IMR-90 (cell line): ENCODE data around the gene CPED1. TPM values are rescaled to one million over a fixed set of nuclear protein-coding genes. Genes with fewer than 3 reads are reported as not detected.

Experiments
- ATAC-seq: fragments of 200-7000 bp; cut with Tn5 transposase; 2 replicates; pipeline ENCODE4 v1.9.1; 2020; ENCODE audit warnings: low read depth, mild to moderate bottlenecking, moderate library complexity
- BruUV-seq: library from RNA; stranded (reverse); fragments of 400-500 nt; replicated peaks from 2 replicates; lab custom pipeline; 2021; lab: Mats Ljungman, UMichigan
- CTCF ChIA-PET: fragments of 300-600 bp; formaldehyde crosslinking; extraction: SDS; loops from one replicate; lab custom pipeline; 2021; ENCODE audit warnings: antibody characterized with exemption; lab: Yijun Ruan, JAX
- POLR2A ChIA-PET: fragments of 300-600 bp; sonication (Branson Sonifier 250); formaldehyde crosslinking; loops from one replicate; lab custom pipeline; 2022; ENCODE audit warnings: antibody characterized with exemption; ENCODE audit not compliant: unreplicated experiment; lab: Charles Lee
- DNase-seq: peaks from one replicate; pipeline ENCODE4 v3.0.0; 2013
- H2AFZ ChIP-seq: replicated peaks from 2 replicates; pipeline ENCODE3; 2013; ENCODE audit warnings: low read length, mild to moderate bottlenecking; ENCODE audit not compliant: poor library complexity
- H2AK5ac ChIP-seq: 2 replicates; pipeline ENCODE4 v1.6.1; 2013; ENCODE audit warnings: low read depth, low read length, inconsistent platforms
- H2AK9ac ChIP-seq: replicated peaks from 2 replicates; pipeline ENCODE3; 2013; ENCODE audit warnings: mild to moderate bottlenecking, low read depth, low read length, moderate library complexity; ENCODE audit not compliant: poor library complexity
- H2BK120ac ChIP-seq: 2 replicates; pipeline ENCODE4 v1.6.1; 2013; ENCODE audit warnings: low read depth, low read length, inconsistent platforms
- H2BK15ac ChIP-seq: 3 replicates; pipeline ENCODE4 v1.6.1; 2013; ENCODE audit warnings: low read depth, low read length, inconsistent platforms
- H2BK20ac ChIP-seq: 2 replicates; pipeline ENCODE4 v1.6.1; 2013; ENCODE audit warnings: low read depth, mild to moderate bottlenecking, inconsistent platforms, low read length, moderate library complexity
- H2BK5ac ChIP-seq: 2 replicates; pipeline ENCODE4 v1.6.1; 2013; ENCODE audit warnings: mild to moderate bottlenecking, low read depth, low read length, inconsistent platforms; ENCODE audit not compliant: poor library complexity, severe bottlenecking
- H3K14ac ChIP-seq: replicated peaks from 2 replicates; pipeline ENCODE4 v1.6.1; 2013; ENCODE audit warnings: low read depth, low read length, inconsistent platforms
- H3K18ac ChIP-seq: 2 replicates; pipeline ENCODE4 v1.6.1; 2013; ENCODE audit warnings: low read depth, low read length, control low read depth
- H3K23ac ChIP-seq: 2 replicates; pipeline ENCODE4 v1.6.1; 2013; ENCODE audit warnings: low read depth, low read length, inconsistent platforms
- H3K27ac ChIP-seq: 2 replicates; pipeline ENCODE4 v1.5.1; 2013; ENCODE audit warnings: mild to moderate bottlenecking, control low read depth, low read length; ENCODE audit not compliant: insufficient read depth
- H3K27me3 ChIP-seq: 2 replicates; pipeline ENCODE4 v1.6.1; 2013; ENCODE audit warnings: low read length; ENCODE audit not compliant: control insufficient read depth, insufficient read depth
- H3K36me3 ChIP-seq: 2 replicates; pipeline ENCODE4 v1.6.1; 2013; ENCODE audit warnings: low read length, mixed read lengths; ENCODE audit not compliant: control insufficient read depth, insufficient read depth
- H3K4ac ChIP-seq: 2 replicates; pipeline ENCODE4 v1.6.1; 2013; ENCODE audit warnings: low read depth, low read length, inconsistent platforms
- H3K4me1 ChIP-seq: 2 replicates; pipeline ENCODE4 v1.6.1; 2013; ENCODE audit warnings: low read length, mixed read lengths; ENCODE audit not compliant: control insufficient read depth, insufficient read depth
- H3K4me2 ChIP-seq: 2 replicates; pipeline ENCODE4 v1.6.1; 2013; ENCODE audit warnings: low read depth, mild to moderate bottlenecking, control low read depth, low read length, moderate library complexity
- H3K4me3 ChIP-seq: 2 replicates; pipeline ENCODE4 v1.5.1; 2013; ENCODE audit warnings: low read depth, mild to moderate bottlenecking, control low read depth, low read length, moderate library complexity; ENCODE audit not compliant: insufficient read depth
- H3K56ac ChIP-seq: 2 replicates; pipeline ENCODE4 v1.6.1; 2013; ENCODE audit warnings: low read length, inconsistent platforms; ENCODE audit not compliant: insufficient read depth; ENCODE audit errors: extremely low read depth
- H3K79me1 ChIP-seq, 2 experiments: 2 replicates each; pipeline ENCODE4 v1.6.1; 2013; ENCODE audit warnings: low read length in 2 of 2, inconsistent platforms in 1 of 2, low read depth in 1 of 2
- H3K9ac ChIP-seq: 2 replicates; pipeline ENCODE4 v1.6.1; 2013; ENCODE audit warnings: low read depth, low read length, control low read depth
- H3K9me1 ChIP-seq: 2 replicates; pipeline ENCODE4 v1.6.1; 2013; ENCODE audit warnings: low read length, inconsistent platforms; ENCODE audit not compliant: insufficient read depth
- H3K9me3 ChIP-seq: 2 replicates; pipeline ENCODE4 v1.6.1; 2013; ENCODE audit warnings: low read length; ENCODE audit not compliant: control insufficient read depth, insufficient read depth
- H4K20me1 ChIP-seq: 2 replicates; pipeline ENCODE4 v1.6.1; 2013; ENCODE audit warnings: low read length, inconsistent platforms; ENCODE audit not compliant: insufficient read depth
- H4K5ac ChIP-seq: 2 replicates; pipeline ENCODE4 v1.6.1; 2013; ENCODE audit warnings: mild to moderate bottlenecking, low read depth, low read length, control low read depth
- H4K8ac ChIP-seq, 2 experiments: 2 replicates each; pipeline ENCODE4 v1.6.1; 2013; ENCODE audit warnings: low read depth in 2 of 2, low read length in 2 of 2, control low read depth in 1 of 2, inconsistent platforms in 1 of 2
- H4K91ac ChIP-seq: 2 replicates; pipeline ENCODE4 v1.6.1; 2013; ENCODE audit warnings: low read depth, low read length, inconsistent platforms; ENCODE audit not compliant: insufficient read depth
- BHLHE40 ChIP-seq: fragments of 150-350 bp; IDR thresholded peaks from 2 replicates; pipeline ENCODE4 v1.6.1; 2016; ENCODE audit warnings: mild to moderate bottlenecking, low read depth, low read length
- CEBPB ChIP-seq: IDR thresholded peaks from 2 replicates; pipeline ENCODE4 v1.6.1; 2012; ENCODE audit warnings: low read depth, low read length, improper control_type of control experiment
- CHD1 ChIP-seq: IDR thresholded peaks from 2 replicates; pipeline ENCODE4 v1.6.1; 2012; ENCODE audit warnings: low read depth, low read length, improper control_type of control experiment
- CTCF ChIP-seq: conservative IDR thresholded peaks from 2 replicates; pipeline ENCODE4 v1.5.1; 2012; ENCODE audit warnings: mild to moderate bottlenecking, low read depth, low read length, improper control_type of control experiment
- ELK1 ChIP-seq: fragments of 150-350 bp; IDR thresholded peaks from 2 replicates; pipeline ENCODE4 v1.6.1; 2016; ENCODE audit warnings: low read depth, mild to moderate bottlenecking, low read length, moderate library complexity, borderline replicate concordance
- FOS ChIP-seq: fragments of 150-350 bp; IDR thresholded peaks from 2 replicates; pipeline ENCODE4 v1.6.1; 2016; ENCODE audit warnings: low read depth, low read length
- MAFK ChIP-seq: IDR thresholded peaks from 2 replicates; pipeline ENCODE4 v1.6.1; 2012; ENCODE audit warnings: low read depth, low read length, improper control_type of control experiment
- MAZ ChIP-seq: IDR thresholded peaks from 2 replicates; pipeline ENCODE4 v1.6.1; 2012; ENCODE audit warnings: low read depth, mild to moderate bottlenecking, low read length, improper control_type of control experiment, moderate library complexity, borderline replicate concordance
- MXI1 ChIP-seq: IDR thresholded peaks from 2 replicates; pipeline ENCODE4 v1.6.1; 2012; ENCODE audit warnings: low read depth, mild to moderate bottlenecking, low read length, moderate library complexity, borderline replicate concordance
- NFE2L2 ChIP-seq: fragments of 150-350 bp; IDR thresholded peaks from 2 replicates; pipeline ENCODE4 v1.6.1; 2016; ENCODE audit warnings: low read depth, mild to moderate bottlenecking, low read length
- POLR2A ChIP-seq: IDR thresholded peaks from 2 replicates; pipeline ENCODE4 v1.6.1; 2012; ENCODE audit warnings: mild to moderate bottlenecking, low read depth, low read length
- RAD21 ChIP-seq: IDR thresholded peaks from 2 replicates; pipeline ENCODE4 v1.6.1; 2012; ENCODE audit warnings: low read length, improper control_type of control experiment
- RCOR1 ChIP-seq: IDR thresholded peaks from 2 replicates; pipeline ENCODE4 v1.6.1; 2012; ENCODE audit warnings: mild to moderate bottlenecking, low read length, improper control_type of control experiment; ENCODE audit not compliant: insufficient replicate concordance
- RFX5 ChIP-seq: IDR thresholded peaks from 2 replicates; pipeline ENCODE4 v1.8.0; 2012; ENCODE audit warnings: low read depth, mild to moderate bottlenecking, low read length, moderate library complexity
- SMC3 ChIP-seq: fragments of 150-350 bp; IDR thresholded peaks from 2 replicates; pipeline ENCODE4 v1.6.1; 2016; ENCODE audit warnings: low read depth, mild to moderate bottlenecking, antibody characterized with exemption, low read length, moderate library complexity
- WGBS, 2 experiments: methylation state at CpG; one replicate each; pipeline versions ENCODE4 v1.1.5 to v1.1.7; 2013; ENCODE audit warnings: missing lambda C conversion rate in 2 of 2; ENCODE audit not compliant: insufficient read length in 1 of 2; ENCODE audit errors: extremely low coverage in 2 of 2; 5-methylcytosine and 5-hydroxymethylcytosine counted together
- dilution Hi-C: fragments of 300-500 bp; cut with HindIII; formaldehyde crosslinking; loops from one replicate; pipeline ENCODE4 v1.14.3; 2018; ENCODE audit warnings: low sequenced_read_pairs; ENCODE audit not compliant: unreplicated experiment
- in situ Hi-C: fragments of 300-500 bp; cut with MboI; formaldehyde crosslinking; loops from 3 replicates; pipeline ENCODE4 v1.14.3; 2019; ENCODE audit warnings: low sequenced_read_pairs, inconsistent platforms, mixed read lengths
- intact Hi-C: fragments of 100-400 bp; cut with micrococcal nuclease; formaldehyde crosslinking; loops from 2 replicates; pipeline ENCODE4 v1.10.0; 2022
- polyA plus RNA-seq, 3 experiments: library from polyadenylated mRNA; depleted of rRNA; stranded (reverse); fragments of >200 nt; gene quantifications; 2 replicates each; pipeline ENCODE4 v1.2.3, GENCODE V29; 2012; ENCODE audit warnings: low replicate concordance in 1 of 3
- total RNA-seq: library from RNA; depleted of rRNA; stranded (reverse); fragments of >200 nt; gene quantifications from 2 replicates; pipeline ENCODE4 v1.2.3, GENCODE V29; 2012
- TF ChIP-seq, protein P1 (sequence below): fragments of 150-350 bp; IDR thresholded peaks from 2 replicates; pipeline ENCODE4 v1.6.1; 2017; ENCODE audit warnings: mild to moderate bottlenecking, antibody characterized with exemption, low read length, low read depth

Gene CPED1
- total and polyA plus RNA-seq, 2 of the 4 experiments (the other 2 are of a cell fraction), result 31.2 to 96.8 TPM

DNA sequence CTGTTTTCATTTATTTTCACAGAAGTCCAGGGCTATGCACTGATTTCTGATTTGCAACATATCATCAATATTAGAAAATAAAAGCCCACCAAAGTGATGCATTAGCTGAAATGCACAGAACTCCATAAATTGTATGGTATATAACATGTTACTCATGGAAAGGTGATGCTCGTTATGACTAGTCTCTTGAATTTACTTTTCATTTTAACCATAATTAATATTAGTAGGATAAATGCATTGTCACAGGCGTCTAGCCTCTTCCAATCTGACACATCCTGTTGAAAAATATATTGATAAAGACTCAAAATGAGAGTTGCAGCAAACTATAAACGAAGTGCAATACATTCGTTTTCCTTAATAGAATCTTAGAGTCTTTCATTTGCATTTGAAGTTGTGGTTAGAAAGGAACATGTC is 92.4 kb downstream of the CPED1 start:
- Histone ChIP-seq H4K5ac (no peak overlapping the region), H3K14ac (no peak overlapping the region), H3K4me3 (no peak overlapping the region), H2BK5ac (peak overlapping the region; percentile 39), H3K79me1 (peaks cover 18 to 42% of the 10 kb centered on the region in 2 experiments), H3K4ac (no peak overlapping the region), H3K9me1 (peaks cover 11% of the 10 kb centered on the region), H2BK15ac (no peak overlapping the region), H2BK120ac (no peak overlapping the region), H3K36me3 (no peaks in the 10 kb centered on the region), H2AFZ (no peak overlapping the region), H3K4me1 (peaks cover 18% of the 10 kb centered on the region), H4K91ac (no peak overlapping the region), H3K56ac (no peak overlapping the region), H2AK9ac (no peak overlapping the region), H2BK20ac (no peak overlapping the region), H3K18ac (no peak overlapping the region), H3K9ac (no peak overlapping the region), H3K27ac (no peak overlapping the region), H4K8ac (no peak overlapping the region), H3K27me3 (no peaks in the 10 kb centered on the region), H3K9me3 (no peaks in the 10 kb centered on the region), H3K23ac (no peak overlapping the region), H3K4me2 (no peak overlapping the region), H2AK5ac (no peak overlapping the region), H4K20me1 (no peaks in the 10 kb centered on the region)
- DNase-seq (no peak), ATAC-seq (no peak)
- in situ Hi-C loops, result no loop called here
- CTCF ChIA-PET, result interaction anchor here (1.0 to 6.1 kb wide), 5 partner anchors 14 to 95 kb away, joined by 3 to 46 read pairs (median 4); partner anchors contain the start of gene CPED1
- WGBS, 2 experiments, result no CpG with 5 or more reads among the region's 4 CpGs
- BruUV-seq, result no TSS peak
- intact Hi-C loops, result loop anchor here (1.0 to 10.0 kb wide), 5 partner anchors 94 to 496 kb away; partner anchors contain the start of gene TSPAN12
- TF ChIP-seq MAZ (no peak), MXI1 (no peak), BHLHE40 (no peak), FOS (no peak), CTCF (no peak), SMC3 (no peak), CEBPB (no peak), MAFK (no peak), RCOR1 (no peak), ELK1 (no peak), RFX5 (no peak), CHD1 (no peak), RAD21 (no peak), POLR2A (no peak), NFE2L2 (no peak)
- TF ChIP-seq, protein P1, sequence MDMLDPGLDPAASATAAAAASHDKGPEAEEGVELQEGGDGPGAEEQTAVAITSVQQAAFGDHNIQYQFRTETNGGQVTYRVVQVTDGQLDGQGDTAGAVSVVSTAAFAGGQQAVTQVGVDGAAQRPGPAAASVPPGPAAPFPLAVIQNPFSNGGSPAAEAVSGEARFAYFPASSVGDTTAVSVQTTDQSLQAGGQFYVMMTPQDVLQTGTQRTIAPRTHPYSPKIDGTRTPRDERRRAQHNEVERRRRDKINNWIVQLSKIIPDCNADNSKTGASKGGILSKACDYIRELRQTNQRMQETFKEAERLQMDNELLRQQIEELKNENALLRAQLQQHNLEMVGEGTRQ, result no peak
- dilution Hi-C loops, result loop anchor here (25.0 kb wide), 1 partner anchor 94 kb away; the partner anchor contains the start of gene CPED1
- POLR2A ChIA-PET, result no interaction called here
